Sigmoid colon (tissue), 4 donors: ENCODE results near the gene EWSR1.

Source experiments
- EP300 ChIP-seq, 4 donors: sonication (generic); formaldehyde crosslinking; IDR thresholded peaks; one replicate each; pipeline ENCODE4 v1.6.1; 2017; ENCODE audit warnings: antibody characterized with exemption in 4 of 4
- POLR2A ChIP-seq, 2 donors: fragments of 450-650 bp; IDR thresholded peaks; one replicate each; pipeline ENCODE4 v1.6.1; 2016; ENCODE audit warnings: antibody characterized with exemption in 2 of 2, mild to moderate bottlenecking in 2 of 2, moderate library complexity in 2 of 2
- POLR2AphosphoS5 ChIP-seq, 4 donors: sonication (generic); formaldehyde crosslinking; IDR thresholded peaks; one replicate each; pipeline ENCODE4 v1.6.1; 2017; ENCODE audit warnings: antibody characterized with exemption in 4 of 4
- TF ChIP-seq, protein P1 (sequence below), 4 experiments: fragments of 450-650 bp in 3 of 4; fragments of 200-600 bp in 1 of 4; IDR thresholded peaks; one replicate each; pipeline ENCODE4 v1.5.1; 2016 to 2019; ENCODE audit warnings: antibody characterized with exemption in 4 of 4, mild to moderate bottlenecking in 3 of 4, moderate library complexity in 2 of 4

DNA sequence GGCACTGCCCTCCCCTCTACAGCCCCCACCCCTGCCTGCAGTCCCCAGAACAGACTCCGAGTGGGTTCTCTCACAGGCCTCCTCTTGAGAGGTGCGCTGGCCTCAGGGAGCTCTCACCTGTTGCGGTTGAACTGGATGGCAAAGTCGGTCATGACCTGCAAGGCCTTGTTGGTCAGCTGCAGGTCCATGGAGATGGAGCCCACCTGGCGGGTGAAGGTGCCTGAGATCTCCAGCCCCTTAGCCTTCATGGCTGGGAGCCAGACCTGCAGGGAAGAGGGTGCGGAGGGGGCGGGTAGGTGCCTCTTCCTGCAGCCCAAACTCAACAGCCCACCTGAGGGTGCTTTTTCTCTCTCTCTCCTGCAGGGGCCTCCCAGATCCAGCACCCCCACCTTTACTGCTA, 66.1 kb downstream of the EWSR1 start:
- TF ChIP-seq, protein P1, sequence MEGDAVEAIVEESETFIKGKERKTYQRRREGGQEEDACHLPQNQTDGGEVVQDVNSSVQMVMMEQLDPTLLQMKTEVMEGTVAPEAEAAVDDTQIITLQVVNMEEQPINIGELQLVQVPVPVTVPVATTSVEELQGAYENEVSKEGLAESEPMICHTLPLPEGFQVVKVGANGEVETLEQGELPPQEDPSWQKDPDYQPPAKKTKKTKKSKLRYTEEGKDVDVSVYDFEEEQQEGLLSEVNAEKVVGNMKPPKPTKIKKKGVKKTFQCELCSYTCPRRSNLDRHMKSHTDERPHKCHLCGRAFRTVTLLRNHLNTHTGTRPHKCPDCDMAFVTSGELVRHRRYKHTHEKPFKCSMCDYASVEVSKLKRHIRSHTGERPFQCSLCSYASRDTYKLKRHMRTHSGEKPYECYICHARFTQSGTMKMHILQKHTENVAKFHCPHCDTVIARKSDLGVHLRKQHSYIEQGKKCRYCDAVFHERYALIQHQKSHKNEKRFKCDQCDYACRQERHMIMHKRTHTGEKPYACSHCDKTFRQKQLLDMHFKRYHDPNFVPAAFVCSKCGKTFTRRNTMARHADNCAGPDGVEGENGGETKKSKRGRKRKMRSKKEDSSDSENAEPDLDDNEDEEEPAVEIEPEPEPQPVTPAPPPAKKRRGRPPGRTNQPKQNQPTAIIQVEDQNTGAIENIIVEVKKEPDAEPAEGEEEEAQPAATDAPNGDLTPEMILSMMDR (IDR thresholded peaks at IDR 0.05): no peak
- TF ChIP-seq POLR2AphosphoS5 (IDR thresholded peaks at IDR 0.05) (no peak), POLR2A (IDR thresholded peaks at IDR 0.05) (no peak), EP300 (IDR thresholded peaks at IDR 0.05) (no peak)
